D341Med (cell line): ENCODE results near the gene BCOR.

Source experiments
- DNase-seq: peaks from one replicate; pipeline ENCODE4 v3.0.0; 2012; ENCODE audit warnings: low spot score

BCOR gene

GRCh38 chrX:40112996-40113395 lies 15.2 kb upstream of the BCOR start:
- DNase-seq = no peak

- DNase-seq = no peak
Observed at GRCh38 chrX:40111868-40112267, 14.1 kb upstream of the BCOR start.

GRCh38 chrX:40109288-40110008 lies 11.7 kb upstream of the BCOR start:
- peak; percentile 64 for DNase-seq

- DNase-seq = peak; percentile 78
Observed at GRCh38 chrX:40108959-40109287, 11.2 kb upstream of the BCOR start.

- no peak for DNase-seq
Observed at GRCh38 chrX:40108162-40108958, 10.6 kb upstream of the BCOR start.

- peak; percentile 59 for DNase-seq
Observed at GRCh38 chrX:40107291-40108161, 9.8 kb upstream of the BCOR start.

GRCh38 chrX:40106676-40107290 lies 9.0 kb upstream of the BCOR start:
- DNase-seq = no peak

GRCh38 chrX:40105835-40106675 lies 8.3 kb upstream of the BCOR start:
- peak; percentile 72 for DNase-seq

- DNase-seq = peak; percentile 53
Observed at GRCh38 chrX:40104985-40105834, 7.5 kb upstream of the BCOR start.

- DNase-seq = no peak
Observed at GRCh38 chrX:40104630-40104984, 6.8 kb upstream of the BCOR start.

GRCh38 chrX:40103565-40104323 lies 6.0 kb upstream of the BCOR start:
- no peak for DNase-seq

GRCh38 chrX:40102393-40103381 lies 4.9 kb upstream of the BCOR start:
- DNase-seq = no peak

GRCh38 chrX:40101430-40101802 lies 3.7 kb upstream of the BCOR start:
- no peak for DNase-seq

- no peak for DNase-seq
Observed at GRCh38 chrX:40100537-40101429, 3.0 kb upstream of the BCOR start.

- no peak for DNase-seq
Observed at GRCh38 chrX:40100141-40100536, 2.4 kb upstream of the BCOR start.

- DNase-seq = peak; percentile 56
Observed at GRCh38 chrX:40099055-40099958, 1.5 kb upstream of the BCOR start.
